ENCODE data around the gene RAP1B.

The RAP1B gene

GRCh38 chr12:68591734-68592418 is 18.8 kb upstream of the RAP1B start:
- no peak for TF ChIP-seq CTCF (IDR thresholded peaks at IDR 0.05)

GRCh38 chr12:68595241-68595640 is 15.5 kb upstream of the RAP1B start:
- TF ChIP-seq CTCF (IDR thresholded peaks at IDR 0.05), result no peak

- TF ChIP-seq CTCF (IDR thresholded peaks at IDR 0.05), result no peak
Measured at GRCh38 chr12:68601767-68602166, 8.9 kb upstream of the RAP1B start.

- TF ChIP-seq CTCF (IDR thresholded peaks at IDR 0.05), result no peak
Measured at GRCh38 chr12:68602720-68603119, 8.0 kb upstream of the RAP1B start.

GRCh38 chr12:68608191-68608590 is 2.5 kb upstream of the RAP1B start:
- no peak for TF ChIP-seq CTCF (IDR thresholded peaks at IDR 0.05)

- no peak for TF ChIP-seq CTCF (IDR thresholded peaks at IDR 0.05)
Measured at GRCh38 chr12:68609998-68610369, 715 bp upstream of the RAP1B start.

- TF ChIP-seq CTCF (IDR thresholded peaks at IDR 0.05), result no peak
Measured at GRCh38 chr12:68611094-68611805, 551 bp downstream of the RAP1B start.
